GM12892 (cell line): ENCODE data around the gene TACC3.
A peak's percentile ranks its signal among the peaks of the same experiment; 100 is the strongest.

ENCODE experiments used
- POLR2A ChIP-seq: IDR thresholded peaks from 2 replicates; pipeline ENCODE4 v1.6.1; 2011; ENCODE audit warnings: low read depth, low read length, control low read depth
- POLR2AphosphoS5 ChIP-seq: IDR thresholded peaks from 2 replicates; pipeline ENCODE4 v1.6.1; 2011; ENCODE audit warnings: low read depth, low read length, control low read depth
- TAF1 ChIP-seq: IDR thresholded peaks from 2 replicates; pipeline ENCODE4 v1.6.1; 2011; ENCODE audit warnings: low read depth, mild to moderate bottlenecking, control low read depth, low read length, borderline replicate concordance

DNA sequence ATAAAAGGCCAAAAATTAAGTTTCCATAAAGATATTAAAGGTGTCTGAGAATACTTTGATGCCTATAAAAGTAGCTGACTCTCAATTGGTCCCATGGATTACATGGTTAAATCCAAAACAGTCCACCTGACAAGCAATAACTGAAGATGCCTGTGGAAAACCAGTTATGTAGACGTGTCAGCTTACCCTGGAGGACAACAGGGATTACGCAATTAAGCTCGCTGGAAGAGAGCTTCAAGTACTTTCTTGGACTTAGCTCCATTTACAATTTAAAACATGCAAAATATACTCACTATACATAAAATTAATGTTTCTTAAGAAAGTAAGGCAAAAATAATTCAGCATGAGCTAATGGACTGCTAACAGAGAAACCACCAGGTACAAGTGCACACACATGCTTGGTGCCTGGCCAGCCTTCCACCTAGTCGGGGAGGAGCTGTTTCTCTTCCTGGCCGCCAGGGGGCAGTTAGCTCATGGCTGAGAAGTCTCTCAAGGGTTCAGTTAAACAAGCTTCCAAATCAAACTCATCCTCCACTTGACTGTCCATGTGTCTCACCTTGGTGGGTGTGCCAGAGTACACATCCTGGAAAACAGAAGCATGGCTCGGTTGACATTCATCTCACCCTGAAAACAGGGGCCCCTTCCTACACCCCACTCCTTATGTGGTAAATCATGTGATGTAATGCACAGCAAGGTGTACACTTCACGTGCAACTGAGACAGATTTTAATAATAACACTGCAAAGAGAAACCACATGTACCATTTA is 28.0 kb upstream of the TACC3 start:
- TF ChIP-seq POLR2A (peak; percentile 43; the same call in 1 of the 2 replicates), TAF1 (no peak), POLR2AphosphoS5 (peak; percentile 34; the same call in 1 of the 2 replicates)
